Hepatocyte (in vitro differentiated cells): ENCODE results near the gene EGFL8.

Experiments
- EZH2 ChIP-seq: fragments of 200-600 bp; sonication (generic); IDR thresholded peaks from 2 replicates; pipeline ENCODE4 v1.6.1; 2016; ENCODE audit warnings: antibody characterized with exemption, mild to moderate bottlenecking, borderline replicate concordance
- EZH2phosphoT487 ChIP-seq: fragments of 200-600 bp; sonication (generic); IDR thresholded peaks from one replicate; pipeline ENCODE4 v1.6.1; 2018; ENCODE audit warnings: antibody characterized with exemption, mild to moderate bottlenecking, low read depth, moderate library complexity; ENCODE audit not compliant: unreplicated experiment, severe bottlenecking
- TF ChIP-seq, protein P1 (sequence below): fragments of 200-600 bp; sonication (generic); IDR thresholded peaks from 2 replicates; pipeline ENCODE4 v1.5.1; 2016; ENCODE audit warnings: antibody characterized with exemption, mild to moderate bottlenecking; ENCODE audit not compliant: poor library complexity

DNA sequence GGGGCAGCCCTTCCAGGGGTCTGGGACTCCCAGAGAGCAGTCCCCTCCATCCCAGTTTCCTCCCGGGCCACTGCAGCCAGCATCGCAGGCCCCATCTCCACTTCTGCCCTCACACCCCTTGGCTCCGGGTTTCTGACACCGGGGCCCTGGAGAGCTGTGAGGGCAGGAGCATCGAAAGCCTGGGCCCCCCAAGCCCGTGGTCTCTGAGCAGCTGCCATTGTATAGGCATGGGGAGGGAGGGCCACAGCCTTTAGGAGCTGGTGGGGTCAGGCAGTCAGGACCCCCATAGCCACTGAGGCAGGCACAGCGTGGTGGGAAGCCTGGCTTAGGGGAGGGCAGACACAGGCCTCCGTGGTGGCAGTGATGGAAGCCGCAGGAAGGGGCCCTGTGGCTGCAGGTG, 37.8 kb downstream of the EGFL8 start:
- TF ChIP-seq, protein P1, sequence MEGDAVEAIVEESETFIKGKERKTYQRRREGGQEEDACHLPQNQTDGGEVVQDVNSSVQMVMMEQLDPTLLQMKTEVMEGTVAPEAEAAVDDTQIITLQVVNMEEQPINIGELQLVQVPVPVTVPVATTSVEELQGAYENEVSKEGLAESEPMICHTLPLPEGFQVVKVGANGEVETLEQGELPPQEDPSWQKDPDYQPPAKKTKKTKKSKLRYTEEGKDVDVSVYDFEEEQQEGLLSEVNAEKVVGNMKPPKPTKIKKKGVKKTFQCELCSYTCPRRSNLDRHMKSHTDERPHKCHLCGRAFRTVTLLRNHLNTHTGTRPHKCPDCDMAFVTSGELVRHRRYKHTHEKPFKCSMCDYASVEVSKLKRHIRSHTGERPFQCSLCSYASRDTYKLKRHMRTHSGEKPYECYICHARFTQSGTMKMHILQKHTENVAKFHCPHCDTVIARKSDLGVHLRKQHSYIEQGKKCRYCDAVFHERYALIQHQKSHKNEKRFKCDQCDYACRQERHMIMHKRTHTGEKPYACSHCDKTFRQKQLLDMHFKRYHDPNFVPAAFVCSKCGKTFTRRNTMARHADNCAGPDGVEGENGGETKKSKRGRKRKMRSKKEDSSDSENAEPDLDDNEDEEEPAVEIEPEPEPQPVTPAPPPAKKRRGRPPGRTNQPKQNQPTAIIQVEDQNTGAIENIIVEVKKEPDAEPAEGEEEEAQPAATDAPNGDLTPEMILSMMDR = no peak
- TF ChIP-seq EZH2 = no peak
- TF ChIP-seq EZH2phosphoT487 = no peak
